ENCODE results near the gene SYNGR3.
"Not testable (repeated sequence)": the region's sequence is repeated elsewhere in the genome, so short reads cannot be mapped to it uniquely, and the experiment has no call there.

Gene SYNGR3

GRCh38 chr16:1959269-1960039 lies 30.3 kb upstream of the SYNGR3 start, which contains the start of gene NDUFB10:
NDUFB10 (plus strand) TSS chr16:1959538; CDS start chr16:1959625, 87 bp downstream.
- DNase-seq, result peak in 54 of 56 donors; percentile 57 to 94 (median 84)

GRCh38 chr16:1960665-1961630 lies 28.8 kb upstream of the SYNGR3 start:
- no peak for DNase-seq

- DNase-seq, result no peak
Measured at GRCh38 chr16:1961651-1962067, 28.1 kb upstream of the SYNGR3 start.

GRCh38 chr16:1962161-1963153 lies 27.3 kb upstream of the SYNGR3 start:
- not testable (repeated sequence) for DNase-seq

- peak in 12 of 56 donors; percentile 39 to 66 (median 57) for DNase-seq
Measured at GRCh38 chr16:1963806-1964505, 25.8 kb upstream of the SYNGR3 start.

- peak; percentile 48 to 100 (median 97) for DNase-seq
Measured at GRCh38 chr16:1964506-1965395, 25.0 kb upstream of the SYNGR3 start, which contains the start of gene RPS2. RPS2 (minus strand) TSS chr16:1964826; CDS start chr16:1964625, 201 bp downstream.

- DNase-seq, result peak in 1 of 56 donors; percentile 4
Measured at GRCh38 chr16:1965396-1966001, 24.3 kb upstream of the SYNGR3 start.

GRCh38 chr16:1966460-1966859 lies 23.3 kb upstream of the SYNGR3 start, which contains the start of gene RNF151:
RNF151 (plus strand) TSS chr16:1966856; CDS start chr16:1966882, 26 bp downstream.
- no peak for DNase-seq

GRCh38 chr16:1968146-1968953 lies 21.4 kb upstream of the SYNGR3 start:
- DNase-seq, result peak in 20 of 56 donors; percentile 5 to 65 (median 22)

- DNase-seq, result peak in 55 of 56 donors; percentile 69 to 95 (median 89)
Measured at GRCh38 chr16:1971796-1972489, 17.8 kb upstream of the SYNGR3 start, which contains the start of gene TBL3. TBL3 (plus strand) TSS chr16:1972053; CDS start chr16:1972165, 112 bp downstream.

GRCh38 chr16:1972490-1972877 lies 17.3 kb upstream of the SYNGR3 start:
- peak in 2 of 56 donors; percentile 8 to 15 for DNase-seq

GRCh38 chr16:1973461-1974156 lies 16.2 kb upstream of the SYNGR3 start:
- no peak for DNase-seq

- no peak for DNase-seq
Measured at GRCh38 chr16:1974157-1975070, 15.4 kb upstream of the SYNGR3 start.

- no peak for DNase-seq
Measured at GRCh38 chr16:1975432-1976215, 14.1 kb upstream of the SYNGR3 start.
